GM06990 (cell line): ENCODE measurements around the gene ULK1.

ENCODE experiments used
- DNase-seq: peaks from one replicate; pipeline ENCODE4 v3.0.0-alpha.2; 2011; ENCODE audit not compliant: insufficient read length; ENCODE audit errors: extremely low read depth
- H3K27me3 ChIP-seq: replicated peaks from 2 replicates; pipeline ENCODE4 v1.6.0; 2011; ENCODE audit warnings: low read length; ENCODE audit not compliant: control insufficient read depth, insufficient read depth
- H3K36me3 ChIP-seq: 2 replicates; pipeline ENCODE4 v1.5.1; 2011; ENCODE audit warnings: low read length; ENCODE audit not compliant: control insufficient read depth, insufficient read depth
- H3K4me3 ChIP-seq: replicated peaks from 2 replicates; pipeline ENCODE4 v1.5.1; 2011; ENCODE audit warnings: low read depth, mild to moderate bottlenecking, control low read depth, low read length
- CTCF ChIP-seq: IDR thresholded peaks from 2 replicates; pipeline ENCODE4 v1.5.1; 2011; ENCODE audit warnings: low read length, control low read depth, mild to moderate bottlenecking, inconsistent platforms; ENCODE audit not compliant: insufficient read depth, poor library complexity, severe bottlenecking

The ULK1 gene

GRCh38 chr12:131857908-131858850 is 36.2 kb upstream of the ULK1 start:
- no peak for TF ChIP-seq CTCF
- Histone ChIP-seq H3K4me3 (no peak overlapping the region), H3K27me3 (no peaks in the 10 kb centered on the region; the same call in 1 of the 2 replicates), H3K36me3 (no peaks in the 10 kb centered on the region)
- DNase-seq: no peak

DNA sequence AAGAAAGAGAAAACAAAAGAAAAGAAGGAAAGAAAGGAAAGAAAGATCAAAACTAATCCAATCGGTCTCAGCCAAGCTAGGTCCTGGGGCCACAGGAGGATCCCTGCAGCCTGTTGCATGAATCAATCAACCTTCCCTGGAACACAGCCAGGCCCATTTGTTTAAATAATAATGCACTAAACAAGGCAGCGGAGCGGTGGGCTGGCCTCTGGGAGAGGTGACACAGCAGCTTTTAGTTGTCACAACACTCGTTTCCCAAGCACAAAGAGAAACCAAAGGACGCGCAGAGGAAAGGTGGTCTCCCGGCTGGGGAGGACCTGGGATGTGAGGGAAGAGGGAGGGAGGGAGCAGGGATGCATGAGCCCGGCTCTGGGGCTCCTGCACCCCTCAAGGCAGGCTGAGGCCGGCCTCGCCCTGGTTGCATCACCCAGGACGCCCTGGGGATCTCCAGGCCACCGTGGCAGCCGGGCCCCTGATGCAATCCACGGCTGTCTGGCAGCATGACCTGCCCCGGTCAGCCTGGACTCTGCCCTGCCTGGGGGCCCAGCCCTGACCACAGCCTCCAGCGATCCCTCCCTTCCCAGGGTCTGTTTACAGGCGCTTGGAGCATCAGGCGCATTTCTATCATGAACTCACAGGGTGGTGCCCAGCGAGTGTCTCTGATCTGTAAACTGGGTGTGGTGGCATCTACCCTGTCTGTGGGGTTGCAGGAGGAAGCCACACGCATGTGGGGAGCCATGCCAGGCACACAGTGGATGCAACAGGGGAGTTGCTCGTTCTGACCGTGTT is 33.8 kb upstream of the ULK1 start:
- H3K27me3 ChIP-seq: no peaks in the 10 kb centered on the region
- H3K4me3 ChIP-seq: no peak overlapping the region
- DNase-seq: no peak
- TF ChIP-seq CTCF: no peak
- H3K36me3 ChIP-seq: no peaks in the 10 kb centered on the region

- no peak for TF ChIP-seq CTCF
- Histone ChIP-seq H3K27me3 (no peaks in the 10 kb centered on the region), H3K36me3 (no peaks in the 10 kb centered on the region), H3K4me3 (no peak overlapping the region)
- no peak for DNase-seq
These were observed 33.0 kb upstream of the ULK1 start for GRCh38 chr12:131861261-131862083.

GRCh38 chr12:131862084-131862441 is 32.4 kb upstream of the ULK1 start:
- Histone ChIP-seq H3K4me3 (no peak overlapping the region), H3K27me3 (no peaks in the 10 kb centered on the region), H3K36me3 (no peaks in the 10 kb centered on the region)
- no peak for TF ChIP-seq CTCF
- no peak for DNase-seq

DNA sequence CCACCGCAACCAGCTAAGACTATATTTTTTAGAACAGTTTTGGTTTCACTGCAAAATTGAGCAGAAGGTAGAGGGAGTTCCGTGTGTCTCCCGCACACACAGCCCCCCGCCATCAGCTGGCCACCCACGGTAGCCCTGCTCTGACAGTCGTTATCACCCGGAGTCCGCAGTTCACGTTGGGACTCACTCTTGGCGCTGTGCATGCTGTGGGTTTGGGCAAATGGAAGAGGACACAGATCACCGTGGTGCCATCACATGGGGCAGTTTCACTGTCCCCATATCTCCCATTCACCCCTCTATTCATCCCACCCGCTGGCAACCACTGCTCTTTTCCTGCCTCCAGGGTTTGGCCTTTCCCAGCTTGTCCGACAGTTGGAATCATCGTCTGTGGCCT is 31.8 kb upstream of the ULK1 start:
- H3K4me3 ChIP-seq: no peak overlapping the region
- DNase-seq: no peak
- H3K36me3 ChIP-seq: no peaks in the 10 kb centered on the region
- no peak for TF ChIP-seq CTCF
- no peaks in the 10 kb centered on the region for H3K27me3 ChIP-seq
